HG03378 (cell line): ENCODE results near the gene GLG1.
"Not testable (repeated sequence)": the region's sequence is repeated elsewhere in the genome, so short reads cannot be mapped to it uniquely, and the experiment has no call there.

ENCODE experiments used
- ATAC-seq: cut with Tn5 transposase; IDR thresholded peaks from one replicate; pipeline ENCODE4 v1.9.1; 2021; ENCODE audit warnings: mild to moderate bottlenecking, moderate library complexity; ENCODE audit not compliant: unreplicated experiment

Gene GLG1

DNA sequence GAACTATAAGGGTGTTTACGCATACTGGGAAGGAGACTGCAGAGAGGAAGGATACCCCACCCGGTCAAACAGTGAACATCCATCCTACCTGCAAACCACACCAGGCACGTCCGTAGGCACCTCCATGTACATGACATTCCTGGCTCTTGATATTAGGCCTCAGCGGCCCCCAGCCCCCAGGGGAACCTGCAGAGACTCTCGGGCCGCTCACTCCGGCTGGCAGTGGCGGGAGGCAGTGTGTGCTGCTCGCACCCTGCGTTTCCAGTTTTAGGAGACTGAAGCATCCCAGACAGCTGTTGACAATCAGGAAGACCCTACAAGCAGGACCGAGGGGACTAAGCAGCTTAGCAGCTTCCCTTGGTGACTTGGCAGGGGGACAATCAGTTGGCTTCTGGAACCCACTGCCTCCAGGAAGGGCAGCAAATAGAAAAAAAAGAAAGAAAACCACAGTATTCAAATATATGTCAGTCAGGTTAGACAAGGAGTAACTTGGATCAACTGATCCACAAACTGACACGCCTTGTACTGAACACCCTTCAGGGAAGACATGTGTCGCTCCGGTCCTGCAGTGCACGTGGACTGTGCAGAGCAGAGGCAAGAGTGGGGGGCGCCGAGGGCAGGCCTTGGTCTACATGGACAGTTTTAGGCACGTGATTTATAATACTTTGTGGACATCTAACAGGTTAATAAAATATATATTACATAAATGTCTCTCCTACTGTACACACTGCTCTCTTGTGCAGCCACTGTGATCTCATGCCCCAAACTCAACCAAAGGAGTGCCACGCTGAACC is 155.8 kb downstream of the GLG1 start:
- no peak for ATAC-seq

DNA sequence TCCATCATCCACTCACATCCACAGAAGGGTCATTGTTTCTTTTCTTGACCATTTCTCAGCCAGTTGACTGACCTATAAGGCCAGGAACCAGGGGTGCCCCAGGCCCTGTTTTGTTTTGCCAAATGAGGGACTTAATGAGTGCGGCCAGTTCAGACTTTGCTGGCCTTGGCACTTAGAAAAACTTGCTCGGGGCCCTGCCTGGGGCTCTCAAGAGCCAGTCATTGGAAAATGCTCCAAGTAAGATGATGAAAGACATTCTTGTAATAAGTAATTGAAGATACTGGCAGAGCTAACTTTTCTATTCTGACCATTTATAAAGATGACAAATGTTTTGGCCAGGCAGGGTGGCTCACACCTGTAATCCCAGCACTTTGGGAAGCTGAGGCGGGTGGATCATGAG is 156.7 kb downstream of the GLG1 start:
- ATAC-seq = no peak

DNA sequence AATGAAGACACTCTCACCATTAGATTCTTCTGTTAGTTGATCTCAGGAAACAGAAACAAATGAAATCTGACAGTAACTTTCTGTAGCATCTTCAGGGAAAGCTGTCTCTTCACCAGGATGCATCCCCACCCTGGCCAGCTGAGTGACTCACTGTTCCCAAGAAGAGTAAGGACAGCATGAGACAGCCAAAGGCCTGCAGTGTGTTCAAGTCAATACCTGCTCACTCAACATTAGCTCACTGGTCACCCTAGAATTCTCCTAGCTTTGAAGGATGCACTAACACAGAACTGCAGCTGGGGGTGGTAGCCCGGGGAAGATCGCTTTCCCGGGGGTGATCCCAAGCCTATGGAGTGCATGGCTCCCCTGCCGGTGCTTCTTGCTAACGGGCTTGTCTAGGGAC is 157.4 kb downstream of the GLG1 start:
- no peak for ATAC-seq

DNA sequence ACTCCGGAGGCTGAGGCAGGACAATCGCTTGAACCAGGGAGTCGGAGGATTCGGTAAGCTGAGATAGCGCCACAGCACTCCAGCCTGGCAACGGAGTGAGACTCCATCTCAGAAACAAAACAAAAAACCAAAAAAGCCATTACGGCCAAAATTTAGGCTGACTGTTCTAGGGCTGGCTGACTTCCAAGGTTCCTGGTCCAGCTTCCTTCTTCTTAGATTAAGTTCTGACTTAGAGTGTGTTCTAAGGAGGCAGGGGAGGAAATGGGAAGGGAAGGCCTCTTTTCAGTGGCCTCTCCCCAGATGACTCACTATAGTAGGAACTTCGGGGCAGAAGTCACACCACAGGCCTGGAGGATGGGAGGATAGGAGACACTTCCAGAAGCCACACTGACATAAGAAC is 157.9 kb downstream of the GLG1 start:
- ATAC-seq = no peak

DNA sequence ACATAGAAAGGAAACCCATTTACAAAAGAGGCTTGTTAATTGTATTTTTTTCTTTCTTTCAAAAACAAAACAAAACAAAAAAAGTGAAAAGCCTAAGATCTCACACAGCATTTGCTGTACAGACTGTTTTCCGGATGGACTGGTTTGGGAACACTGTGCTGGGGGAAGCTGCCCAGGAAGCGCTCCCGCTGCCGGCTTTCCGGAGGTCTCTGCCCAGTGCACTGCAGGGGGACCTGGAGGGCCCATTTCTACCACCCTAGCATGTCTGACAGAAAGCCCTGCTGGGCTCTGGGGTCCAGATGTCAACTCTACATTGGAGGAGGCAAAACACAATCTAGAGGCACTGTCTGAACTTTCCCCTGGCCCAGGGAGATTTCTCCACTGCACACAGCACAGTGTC is 159.3 kb downstream of the GLG1 start:
- ATAC-seq = no peak

DNA sequence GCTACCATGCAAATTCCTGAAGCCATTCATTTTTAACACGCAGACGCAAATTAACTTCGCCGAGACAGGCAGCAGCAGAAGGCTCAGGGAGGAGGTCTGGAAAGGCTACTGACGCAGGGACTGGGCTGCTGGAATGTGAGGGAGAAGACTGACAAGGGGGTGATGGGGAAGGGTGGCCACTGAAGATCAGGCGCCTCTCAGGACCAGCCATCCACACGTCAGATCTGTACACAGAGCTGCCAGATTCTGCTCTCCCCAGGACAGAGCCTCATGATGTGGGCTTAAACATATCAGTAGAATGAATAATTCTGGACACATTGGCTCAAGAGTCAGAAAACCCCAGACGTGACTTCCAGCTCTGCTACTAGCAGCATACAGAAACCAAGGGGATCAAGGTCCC is 160.0 kb downstream of the GLG1 start:
- no peak for ATAC-seq

DNA sequence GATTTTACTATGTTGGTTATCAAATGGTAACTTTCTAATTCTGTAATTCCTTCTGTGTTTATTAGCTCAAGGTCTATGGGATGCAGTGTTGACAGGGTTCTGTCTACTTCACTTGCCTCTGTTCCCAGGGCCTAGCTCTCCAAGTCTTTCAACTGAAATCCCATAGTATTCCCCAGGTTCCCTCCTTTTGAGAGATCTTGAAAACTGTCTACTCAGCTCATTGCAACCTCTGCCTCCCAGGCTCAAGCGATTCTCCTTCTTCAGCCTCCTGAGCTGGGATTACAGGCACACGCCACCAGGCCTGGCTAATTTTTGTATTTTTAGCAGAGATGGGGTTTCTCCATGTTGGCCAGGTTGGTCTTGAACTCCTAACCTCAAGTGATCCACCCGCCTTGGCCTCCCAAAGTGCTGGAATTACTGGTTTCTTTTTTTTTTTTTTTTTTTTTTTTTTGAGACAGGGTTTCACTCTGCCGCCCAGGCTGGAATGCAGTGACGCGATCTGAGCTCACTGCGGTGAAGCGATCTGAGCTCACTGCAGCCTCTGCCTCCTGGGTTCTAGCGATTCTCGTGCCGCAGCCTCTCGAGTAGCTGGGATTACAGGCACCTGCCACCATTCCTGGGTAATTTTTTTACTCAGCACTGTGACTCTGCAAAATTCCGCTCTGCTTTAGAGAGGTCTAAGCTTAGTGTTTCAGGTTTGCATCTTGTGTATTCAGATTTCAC is 163.1 kb downstream of the GLG1 start:
- ATAC-seq = not testable (repeated sequence)

DNA sequence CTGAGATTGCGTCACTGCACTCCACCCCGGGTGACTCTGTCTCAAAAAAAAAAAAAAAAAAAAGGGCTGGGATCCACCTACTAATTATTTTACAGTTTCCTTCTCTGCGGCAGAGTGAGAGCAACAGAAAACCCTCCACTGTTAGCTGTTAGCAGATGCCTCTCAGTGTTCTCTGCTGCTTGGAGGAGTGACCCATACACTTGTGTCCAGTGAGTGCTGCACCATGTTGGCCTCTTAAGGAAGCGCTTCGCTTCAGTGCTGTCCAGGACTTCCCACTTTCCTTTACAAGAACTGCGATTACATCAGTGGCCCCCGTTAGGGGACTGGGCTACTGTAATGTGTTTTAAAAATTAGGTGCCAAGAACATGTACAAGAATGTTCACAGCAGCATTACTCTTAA is 167.2 kb downstream of the GLG1 start:
- no peak for ATAC-seq

DNA sequence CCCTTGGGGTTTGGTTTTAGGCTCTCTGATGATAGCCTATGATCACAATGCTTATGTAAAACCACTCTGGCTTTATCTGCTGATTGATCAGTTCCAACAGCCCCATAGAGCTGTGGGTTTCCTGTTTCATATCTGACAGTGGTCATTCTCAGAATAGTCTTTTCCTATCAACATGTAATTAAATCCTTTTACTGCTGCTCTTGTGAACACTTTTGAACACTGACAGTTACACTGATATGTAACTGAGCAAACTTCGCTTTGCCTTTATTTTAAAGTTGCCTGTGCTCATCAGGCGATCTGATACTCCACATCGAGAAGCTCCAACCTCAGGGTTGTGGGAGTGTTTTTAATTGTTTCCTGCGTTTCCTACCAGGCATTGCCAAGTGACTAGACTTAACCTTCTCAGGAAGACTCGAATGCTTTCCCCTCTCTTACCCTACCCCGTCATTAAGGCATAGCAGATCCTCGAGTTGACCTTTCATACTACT is 168.4 kb downstream of the GLG1 start:
- ATAC-seq = no peak

DNA sequence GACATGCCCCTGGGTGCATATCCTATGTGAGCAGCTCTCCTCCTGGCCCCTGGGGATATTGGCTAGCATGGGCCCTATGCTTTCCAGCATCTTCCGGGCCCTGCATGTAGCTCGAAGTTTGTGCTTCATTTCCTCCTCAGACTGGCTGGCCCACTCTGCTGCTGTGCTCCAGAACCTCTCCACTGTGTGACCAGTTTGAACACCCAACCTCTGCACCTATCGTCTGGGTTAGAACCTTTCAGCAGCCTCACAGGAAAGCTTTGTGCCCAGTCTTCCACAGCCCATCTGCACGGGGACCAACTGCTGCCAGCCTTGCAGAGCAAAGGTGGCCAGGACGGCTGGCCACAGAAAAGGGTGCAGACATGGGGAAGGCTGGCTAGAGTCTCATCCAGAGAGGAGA is 175.4 kb downstream of the GLG1 start:
- ATAC-seq = no peak

DNA sequence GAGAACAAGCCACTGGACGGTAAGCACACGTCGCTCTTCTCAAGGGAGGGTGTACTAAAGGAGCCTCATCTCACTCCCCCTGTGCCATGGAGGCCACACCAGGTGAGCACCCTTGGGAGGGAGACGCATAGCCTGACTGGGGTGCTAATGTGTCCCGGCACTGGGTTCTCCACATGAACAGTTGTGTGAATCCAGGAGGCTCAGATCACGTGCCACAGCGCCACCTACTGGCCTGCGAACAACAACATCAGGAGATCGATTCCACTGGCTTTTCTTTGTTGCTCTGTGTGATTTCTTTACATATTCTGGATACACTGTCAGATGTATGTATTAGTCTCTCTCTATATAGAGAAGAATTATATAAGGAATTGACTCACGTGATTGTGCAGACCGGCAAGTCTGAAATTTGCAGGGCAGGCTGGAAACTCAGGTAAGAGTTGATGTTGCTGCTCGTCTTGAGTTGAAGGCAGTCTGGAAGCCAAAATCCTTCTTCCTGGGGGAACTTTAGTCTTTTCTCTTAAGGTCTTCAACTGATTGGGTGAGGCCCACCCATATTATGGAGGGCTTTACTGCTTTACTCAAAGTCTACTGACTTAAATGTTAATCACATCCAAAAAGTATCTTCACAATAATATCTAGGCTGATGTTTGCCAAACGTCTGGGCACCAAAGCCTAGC is 176.7 kb downstream of the GLG1 start:
- ATAC-seq = peak; percentile 47

DNA sequence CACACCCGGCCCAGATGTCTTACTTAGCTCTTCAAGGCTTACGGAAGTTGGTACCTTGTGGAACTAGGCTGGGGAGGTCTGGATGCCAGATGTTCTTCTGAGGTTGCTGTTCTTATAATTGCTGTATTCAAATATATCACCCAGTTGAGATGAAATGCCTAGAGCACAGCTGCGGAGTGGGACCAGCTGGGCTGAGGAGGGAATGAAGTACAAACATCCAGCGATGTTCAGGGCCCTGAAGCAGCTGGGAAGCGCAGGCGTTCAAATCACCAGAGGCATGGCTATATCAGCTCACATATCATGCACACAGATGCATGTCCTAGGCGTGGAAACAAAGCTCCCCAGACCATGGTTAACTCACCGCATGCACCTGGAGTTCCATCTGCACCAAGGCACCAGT is 178.4 kb downstream of the GLG1 start:
- not testable (repeated sequence) for ATAC-seq

DNA sequence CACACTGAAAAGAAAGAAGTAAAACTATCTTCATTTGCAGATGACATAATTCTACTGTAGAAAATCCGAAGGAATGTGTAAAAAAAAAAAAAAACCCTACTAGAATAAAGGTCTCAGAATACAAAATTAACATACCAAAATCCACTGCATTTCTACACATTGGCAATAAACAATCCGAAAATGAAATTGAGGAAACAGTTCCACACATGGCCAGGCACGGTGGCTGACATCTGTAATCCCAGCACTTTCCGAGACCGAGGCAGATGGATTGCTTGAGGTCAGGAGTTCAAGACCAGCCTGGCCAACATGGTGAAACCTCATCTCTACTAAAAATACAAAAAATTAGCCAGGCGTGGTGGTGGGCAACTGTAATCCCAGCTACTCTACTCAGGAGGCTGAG is 181.2 kb downstream of the GLG1 start:
- ATAC-seq = not testable (repeated sequence)

DNA sequence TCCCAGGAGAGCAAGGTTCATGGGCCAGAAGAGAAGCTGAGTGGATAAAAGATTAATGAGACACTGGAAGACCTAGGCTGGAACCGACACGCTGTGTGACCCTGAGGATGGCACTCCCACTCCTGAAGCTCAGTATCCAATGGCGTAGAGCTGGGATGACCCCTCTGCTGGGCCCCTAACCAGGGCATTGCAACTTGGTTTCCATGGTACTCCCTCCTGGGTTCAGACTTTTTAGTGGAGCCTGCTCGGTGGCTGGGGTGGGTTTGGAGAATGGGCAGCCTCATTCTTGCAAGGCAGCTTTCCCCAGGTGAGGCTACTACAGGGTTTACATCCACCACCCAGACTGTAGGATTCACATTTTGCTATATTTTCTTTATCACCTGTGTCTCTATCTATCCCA is 183.2 kb downstream of the GLG1 start:
- ATAC-seq = not testable (repeated sequence)

DNA sequence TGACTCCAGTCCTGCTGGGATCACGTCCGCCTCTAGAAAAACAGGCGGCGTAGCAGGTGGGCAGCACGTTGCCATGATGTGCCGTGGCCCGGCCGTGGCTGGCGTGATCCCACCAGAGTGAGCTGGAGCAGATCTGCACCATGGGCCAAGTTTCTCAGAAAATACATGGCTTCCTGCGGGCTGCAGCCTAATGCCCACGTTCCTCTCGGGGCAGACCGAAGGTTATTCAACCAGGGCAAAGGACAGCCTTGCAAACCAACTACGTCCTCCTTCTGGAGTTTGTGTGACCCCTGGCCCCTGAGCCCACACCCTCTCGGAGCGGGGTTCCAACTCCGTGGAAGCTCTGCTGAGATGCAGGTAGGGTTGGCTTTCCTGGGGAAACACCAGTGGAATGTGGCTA is 184.8 kb downstream of the GLG1 start:
- not testable (repeated sequence) for ATAC-seq

DNA sequence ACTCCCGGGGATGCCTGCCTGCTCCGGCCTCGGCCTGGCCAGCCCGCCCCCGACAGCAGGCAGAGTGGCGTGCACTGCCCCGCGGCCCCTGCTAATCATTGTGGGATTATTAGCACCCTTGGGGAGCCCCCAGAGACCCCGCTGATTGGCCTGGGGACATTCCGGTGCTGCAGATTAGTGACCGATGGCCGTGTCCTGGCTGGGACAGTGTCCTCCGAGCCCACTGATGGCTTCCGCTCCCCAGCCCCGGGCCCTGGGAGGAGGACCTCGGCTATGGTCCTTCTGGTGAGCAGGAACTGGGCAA is 185.5 kb downstream of the GLG1 start:
- not testable (repeated sequence) for ATAC-seq

DNA sequence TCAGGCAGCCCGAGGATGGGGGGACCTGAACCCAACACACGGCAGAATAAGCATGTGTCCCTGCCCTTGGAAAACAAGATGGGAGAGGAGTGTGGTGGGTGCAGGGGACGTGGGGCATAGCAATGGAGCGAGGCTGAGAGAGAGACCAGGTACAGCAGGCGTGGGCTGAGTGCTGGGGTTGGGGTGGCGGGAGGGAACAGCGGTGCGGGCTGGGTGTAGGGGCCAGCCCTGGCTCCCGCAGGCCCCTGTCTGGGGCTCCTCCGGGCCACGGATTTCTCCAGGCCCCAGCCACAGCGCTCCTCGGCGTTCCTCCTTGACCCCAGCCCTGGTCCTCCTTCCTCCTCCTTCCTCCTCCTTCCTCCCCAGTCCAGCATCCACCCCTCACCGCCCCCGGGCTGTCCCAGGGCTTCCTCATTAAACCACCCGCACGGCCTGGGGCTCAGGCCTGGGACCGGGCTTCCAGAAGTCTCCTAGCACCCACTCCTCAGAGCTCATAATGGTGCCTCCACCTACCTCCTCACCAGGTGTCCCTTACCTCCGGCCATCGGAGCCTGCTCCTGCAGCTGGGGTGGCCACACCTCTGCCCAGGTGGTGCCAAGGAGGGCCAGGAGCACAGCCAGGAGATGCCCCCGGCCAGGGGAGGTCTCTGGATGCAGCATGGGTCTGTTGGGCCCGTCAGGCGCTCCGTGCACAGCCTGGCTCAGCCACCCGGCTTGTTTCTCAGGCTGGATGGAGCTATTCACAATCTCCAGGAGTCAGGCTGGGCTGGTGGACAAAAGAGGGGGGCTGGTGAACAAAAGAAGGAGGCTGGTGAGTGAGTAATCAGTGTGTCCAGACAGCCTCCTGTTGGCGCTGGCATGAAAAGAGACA is 186.1 kb downstream of the GLG1 start, which contains the start of gene CLEC18B:
CLEC18B (minus strand) TSS at position 867 of the 870 bp plus-strand sequence; CDS start at position 659, 208 bp downstream.
- not testable (repeated sequence) for ATAC-seq

DNA sequence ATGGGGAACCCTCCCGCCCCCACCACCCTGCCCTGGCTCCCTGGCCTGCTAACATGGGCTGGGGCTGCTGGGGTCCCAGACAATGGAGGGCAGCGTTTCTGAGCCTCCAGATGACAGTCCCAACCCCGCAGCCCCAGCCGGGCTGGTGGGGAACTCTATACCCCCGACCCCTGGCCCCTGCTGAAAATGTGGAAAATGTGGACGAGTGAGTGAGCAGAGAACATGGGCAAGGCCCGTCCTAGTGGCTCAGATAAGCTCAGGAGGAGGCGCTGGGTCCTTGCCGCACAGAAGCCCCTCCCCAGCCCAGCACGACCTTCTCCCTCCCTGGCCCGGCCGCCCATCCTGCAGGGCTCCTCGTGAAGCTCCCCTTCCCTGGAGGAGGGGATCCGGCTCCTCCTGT is 187.1 kb downstream of the GLG1 start:
- ATAC-seq = not testable (repeated sequence)

DNA sequence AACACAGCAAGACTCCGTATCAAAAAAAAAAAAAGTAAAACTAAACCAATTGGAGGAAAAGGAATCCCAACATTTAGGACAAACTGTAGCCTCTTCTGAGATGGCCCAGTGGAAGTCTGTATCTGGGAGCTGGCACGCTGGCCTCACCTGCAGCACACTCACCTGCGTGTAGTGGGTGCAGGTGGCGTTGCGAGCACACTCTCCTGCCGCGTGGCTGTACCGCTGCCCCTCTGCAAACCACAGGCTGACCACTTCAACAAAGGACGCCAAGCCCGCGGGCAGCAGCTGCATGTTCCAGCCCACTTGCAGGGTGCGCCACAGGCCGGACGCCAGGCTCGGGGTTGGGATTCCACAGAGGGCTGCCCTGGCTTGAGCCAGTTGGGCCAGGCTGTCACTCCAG is 189.0 kb downstream of the GLG1 start:
- not testable (repeated sequence) for ATAC-seq

DNA sequence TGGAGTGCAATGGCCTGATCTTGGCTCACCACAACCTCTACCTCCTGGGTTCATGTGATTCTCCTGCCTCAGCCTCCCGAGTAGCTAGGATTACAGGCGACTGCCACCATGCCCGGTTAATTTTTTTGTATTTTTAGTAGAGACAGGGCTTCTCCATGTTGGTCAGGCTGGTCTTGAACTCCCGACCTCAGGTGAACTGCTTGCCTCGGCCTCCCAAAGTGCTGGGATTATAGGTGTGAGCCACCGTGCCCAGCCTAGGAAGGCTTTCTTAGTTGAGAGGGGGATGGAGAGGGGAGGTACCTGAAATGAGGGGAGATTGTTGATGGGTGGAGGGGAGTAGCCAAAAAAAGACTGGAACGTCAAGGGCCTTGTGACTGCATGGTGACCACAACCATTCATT is 193.0 kb downstream of the GLG1 start:
- not testable (repeated sequence) for ATAC-seq

DNA sequence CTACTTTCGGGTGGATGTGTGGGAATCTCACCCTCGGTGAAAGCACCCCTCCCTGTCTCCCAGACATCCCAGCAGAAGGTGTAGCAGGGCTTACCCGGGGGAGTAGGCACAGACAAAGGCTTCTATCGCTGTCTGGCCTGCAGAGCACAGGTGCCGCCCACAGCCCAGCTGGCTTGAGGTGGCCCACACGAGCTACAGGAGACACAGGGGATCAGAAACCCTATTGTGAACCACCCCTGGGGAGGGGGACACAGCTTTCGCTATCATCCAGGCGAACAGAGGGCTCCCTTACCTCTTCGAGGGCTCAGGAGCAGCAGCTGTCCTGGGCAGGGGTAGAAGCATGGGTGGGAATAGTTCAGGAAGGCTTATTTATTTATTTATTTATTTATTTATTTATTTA is 193.4 kb downstream of the GLG1 start:
- ATAC-seq = not testable (repeated sequence)
